ENCODE results near the gene GAL3ST2. TPM values are rescaled to one million over a fixed set of nuclear protein-coding genes. Genes with fewer than 3 reads are reported as not detected.
"Not testable (repeated sequence)": the region's sequence is repeated elsewhere in the genome, so short reads cannot be mapped to it uniquely, and the experiment has no call there.

Gene GAL3ST2
- total RNA-seq, 4 donors from 2014 or later, result 50.8 to 364 (median 76.0) TPM

- Histone ChIP-seq H3K4me1 (no peaks in the 10 kb centered on the region), H3K4me3 (no peak overlapping the region), H3K27ac (no peak overlapping the region), H3K9me3 (no peaks in the 10 kb centered on the region), H3K27me3 (no peaks in the 10 kb centered on the region), H3K36me3 (no peaks in the 10 kb centered on the region)
- intact Hi-C loops (cut with DNase I; ENCODE audit: low total_unique reads), result no loop called here
- WGBS, 2 donors (ENCODE audit: low coverage in 1 of 2), result 85 to 87% methylated on average over 15 to 20 of the region's 20 CpGs
- no peak for DNase-seq
- in situ Hi-C loops (cut with MboI; ENCODE audit: low pct_ligation_motif_present in 1 of 4, low pct_unique_long_range_greater_than_20kb in 1 of 4, low sequenced_read_pairs in 3 of 4), result no loop called here
- no peak for TF ChIP-seq EP300 (IDR thresholded peaks at IDR 0.05; ENCODE audit: low read depth)
- TF ChIP-seq POLR2A (IDR thresholded peaks at IDR 0.05), result no peak
- TF ChIP-seq, protein P1, sequence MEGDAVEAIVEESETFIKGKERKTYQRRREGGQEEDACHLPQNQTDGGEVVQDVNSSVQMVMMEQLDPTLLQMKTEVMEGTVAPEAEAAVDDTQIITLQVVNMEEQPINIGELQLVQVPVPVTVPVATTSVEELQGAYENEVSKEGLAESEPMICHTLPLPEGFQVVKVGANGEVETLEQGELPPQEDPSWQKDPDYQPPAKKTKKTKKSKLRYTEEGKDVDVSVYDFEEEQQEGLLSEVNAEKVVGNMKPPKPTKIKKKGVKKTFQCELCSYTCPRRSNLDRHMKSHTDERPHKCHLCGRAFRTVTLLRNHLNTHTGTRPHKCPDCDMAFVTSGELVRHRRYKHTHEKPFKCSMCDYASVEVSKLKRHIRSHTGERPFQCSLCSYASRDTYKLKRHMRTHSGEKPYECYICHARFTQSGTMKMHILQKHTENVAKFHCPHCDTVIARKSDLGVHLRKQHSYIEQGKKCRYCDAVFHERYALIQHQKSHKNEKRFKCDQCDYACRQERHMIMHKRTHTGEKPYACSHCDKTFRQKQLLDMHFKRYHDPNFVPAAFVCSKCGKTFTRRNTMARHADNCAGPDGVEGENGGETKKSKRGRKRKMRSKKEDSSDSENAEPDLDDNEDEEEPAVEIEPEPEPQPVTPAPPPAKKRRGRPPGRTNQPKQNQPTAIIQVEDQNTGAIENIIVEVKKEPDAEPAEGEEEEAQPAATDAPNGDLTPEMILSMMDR (IDR thresholded peaks at IDR 0.05), result no peak
- no peak for TF ChIP-seq POLR2AphosphoS5 (IDR thresholded peaks at IDR 0.05)
Observed at GRCh38 chr2:241759067-241759807, 17.4 kb upstream of the GAL3ST2 start.

GRCh38 chr2:241759893-241760292 is 16.7 kb upstream of the GAL3ST2 start:
- H3K4me3 ChIP-seq; H3K4me1 ChIP-seq; intact Hi-C loops (cut with DNase I; ENCODE audit: low total_unique reads); in situ Hi-C loops (cut with MboI; ENCODE audit: low pct_ligation_motif_present in 1 of 4, low pct_unique_long_range_greater_than_20kb in 1 of 4, low sequenced_read_pairs in 3 of 4); H3K36me3 ChIP-seq; H3K27me3 ChIP-seq; DNase-seq; H3K9me3 ChIP-seq; H3K27ac ChIP-seq: not testable (repeated sequence)
- WGBS, 2 donors (ENCODE audit: low coverage in 1 of 2), result 83 to 89% methylated on average over 1 to 7 of the region's 16 CpGs

GRCh38 chr2:241760301-241760771 is 16.3 kb upstream of the GAL3ST2 start:
- in situ Hi-C loops (cut with MboI; ENCODE audit: low pct_ligation_motif_present in 1 of 4, low pct_unique_long_range_greater_than_20kb in 1 of 4, low sequenced_read_pairs in 3 of 4), result no loop called here
- Histone ChIP-seq H3K36me3 (no peaks in the 10 kb centered on the region), H3K4me1 (no peaks in the 10 kb centered on the region), H3K27ac (no peak overlapping the region), H3K9me3 (no peaks in the 10 kb centered on the region), H3K4me3 (no peak overlapping the region), H3K27me3 (no peaks in the 10 kb centered on the region)
- no peak for DNase-seq
- 96 to 100% methylated on average over 4 to 17 of the region's 17 CpGs for WGBS, 2 donors (ENCODE audit: low coverage in 1 of 2)
- TF ChIP-seq EP300 (IDR thresholded peaks at IDR 0.05; ENCODE audit: low read depth) (no peak), POLR2AphosphoS5 (IDR thresholded peaks at IDR 0.05) (no peak), POLR2A (IDR thresholded peaks at IDR 0.05) (no peak)
- TF ChIP-seq, protein P1 (IDR thresholded peaks at IDR 0.05), result no peak
- intact Hi-C loops (cut with DNase I; ENCODE audit: low total_unique reads), result no loop called here

DNA sequence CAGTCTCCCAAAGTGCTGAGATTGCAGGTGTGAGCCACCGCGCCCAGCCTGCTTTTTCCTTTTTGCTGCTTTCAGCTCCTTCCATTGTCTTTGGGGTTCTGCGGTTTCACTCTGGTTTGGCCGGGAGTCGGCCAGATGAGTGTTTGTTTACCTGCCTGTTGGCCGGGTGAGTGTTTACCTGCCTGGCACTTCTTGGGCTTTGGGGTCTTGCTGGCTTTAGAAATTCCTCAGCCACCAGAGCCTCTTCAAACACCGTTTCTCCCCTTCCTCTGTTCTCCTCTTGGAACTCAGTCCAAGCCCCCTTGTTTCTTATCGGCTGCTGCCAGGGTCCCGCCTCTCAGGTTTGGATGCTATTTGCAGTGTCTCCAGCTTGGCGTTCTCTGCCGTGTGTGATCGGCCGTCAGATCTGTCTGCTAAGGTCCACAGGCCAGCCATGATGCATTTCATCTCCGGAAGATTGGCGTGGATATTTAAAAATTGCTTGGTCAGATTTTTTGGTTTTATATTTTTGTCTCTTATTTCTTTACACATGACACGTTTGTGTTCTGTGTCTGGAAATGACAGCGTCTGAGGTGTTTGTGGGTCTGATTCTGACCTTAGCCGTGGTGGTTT is 14.2 kb upstream of the GAL3ST2 start:
- in situ Hi-C loops (cut with MboI; ENCODE audit: low pct_ligation_motif_present in 1 of 4, low pct_unique_long_range_greater_than_20kb in 1 of 4, low sequenced_read_pairs in 3 of 4) (no loop called here), intact Hi-C loops (cut with DNase I; ENCODE audit: low total_unique reads) (no loop called here)
- TF ChIP-seq, protein P1 (IDR thresholded peaks at IDR 0.05), result no peak
- TF ChIP-seq EP300 (IDR thresholded peaks at IDR 0.05; ENCODE audit: low read depth) (no peak), POLR2AphosphoS5 (IDR thresholded peaks at IDR 0.05) (no peak), POLR2A (IDR thresholded peaks at IDR 0.05) (no peak)
- no peaks in the 10 kb centered on the region for H3K27me3 ChIP-seq
- no peak overlapping the region for H3K4me3 ChIP-seq
- no peaks in the 10 kb centered on the region for H3K9me3 ChIP-seq
- H3K27ac ChIP-seq, result peak overlapping the region in 1 of 4 donors; percentile 3
- no peaks in the 10 kb centered on the region for H3K4me1 ChIP-seq
- no peaks in the 10 kb centered on the region for H3K36me3 ChIP-seq
- 58 to 73% methylated on average over 7 to 18 of the region's 18 CpGs for WGBS, 2 donors (ENCODE audit: low coverage in 1 of 2)
- DNase-seq, result no peak
